ENCODE measurements around the gene DTHD1. TPM values are rescaled to one million over a fixed set of nuclear protein-coding genes. Genes with fewer than 3 reads are reported as not detected.

DTHD1 gene
- total RNA-seq, 1 donor from 2014 or later = not detected

DNA sequence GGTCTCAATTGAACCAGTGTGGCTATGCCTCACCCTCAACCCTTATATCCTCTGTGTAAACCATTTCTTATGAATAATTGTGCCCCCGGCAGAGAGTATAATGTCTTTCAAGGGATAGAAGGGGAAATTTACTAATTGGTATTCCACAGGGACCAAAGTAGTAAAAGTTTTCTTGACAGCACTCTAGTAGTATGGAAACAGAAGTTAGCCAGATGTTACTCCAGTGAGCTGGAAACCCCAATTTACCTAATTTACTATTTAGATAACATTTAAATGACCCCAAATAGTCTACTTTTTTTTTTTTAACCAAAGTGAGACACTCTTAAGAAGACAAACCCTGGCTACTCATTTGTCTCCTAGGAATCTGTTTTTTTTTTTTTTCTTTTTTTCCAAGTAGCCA is 32.3 kb downstream of the DTHD1 start:
- DNase-seq (ENCODE audit: low read depth, low spot score) = no peak

DNA sequence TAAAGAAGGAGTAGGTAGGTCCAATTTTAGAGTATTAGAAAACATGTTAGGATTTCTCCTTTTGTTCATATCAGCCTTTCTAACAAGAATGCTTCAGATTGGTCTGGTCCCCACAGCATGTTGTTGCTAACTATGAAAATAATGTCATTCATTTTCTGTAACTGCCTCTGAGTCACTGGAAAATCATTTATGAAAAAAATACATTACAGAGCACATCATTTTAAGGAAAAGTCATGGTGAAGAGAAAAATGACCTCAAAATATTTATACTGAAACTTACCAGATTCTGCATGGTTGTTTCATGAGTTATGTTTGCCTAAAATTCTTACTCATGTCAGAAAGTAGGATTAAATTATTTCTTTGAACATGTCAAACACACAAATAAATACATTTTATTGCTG is 35.2 kb downstream of the DTHD1 start:
- DNase-seq (ENCODE audit: low read depth, low spot score) = no peak

DNA sequence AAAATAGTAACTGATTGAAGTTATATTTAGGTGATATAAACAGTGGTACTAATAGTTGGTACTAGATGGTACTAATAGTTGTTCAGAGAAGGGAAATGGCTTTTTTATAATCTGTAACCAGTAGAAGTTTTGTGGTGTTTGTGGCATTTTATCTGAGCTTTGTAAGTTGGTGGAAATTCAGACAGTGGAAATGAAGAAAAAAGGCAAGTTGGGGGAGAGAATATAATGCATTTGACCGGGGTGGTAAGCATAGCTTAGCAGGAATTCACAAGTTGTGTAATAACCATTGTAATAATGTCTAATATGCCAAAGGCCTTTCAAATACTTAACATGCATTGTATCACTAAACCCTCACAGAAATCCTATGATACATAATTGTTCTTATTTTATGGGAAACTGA is 36.3 kb downstream of the DTHD1 start:
- DNase-seq (ENCODE audit: low read depth, low spot score) = no peak

DNA sequence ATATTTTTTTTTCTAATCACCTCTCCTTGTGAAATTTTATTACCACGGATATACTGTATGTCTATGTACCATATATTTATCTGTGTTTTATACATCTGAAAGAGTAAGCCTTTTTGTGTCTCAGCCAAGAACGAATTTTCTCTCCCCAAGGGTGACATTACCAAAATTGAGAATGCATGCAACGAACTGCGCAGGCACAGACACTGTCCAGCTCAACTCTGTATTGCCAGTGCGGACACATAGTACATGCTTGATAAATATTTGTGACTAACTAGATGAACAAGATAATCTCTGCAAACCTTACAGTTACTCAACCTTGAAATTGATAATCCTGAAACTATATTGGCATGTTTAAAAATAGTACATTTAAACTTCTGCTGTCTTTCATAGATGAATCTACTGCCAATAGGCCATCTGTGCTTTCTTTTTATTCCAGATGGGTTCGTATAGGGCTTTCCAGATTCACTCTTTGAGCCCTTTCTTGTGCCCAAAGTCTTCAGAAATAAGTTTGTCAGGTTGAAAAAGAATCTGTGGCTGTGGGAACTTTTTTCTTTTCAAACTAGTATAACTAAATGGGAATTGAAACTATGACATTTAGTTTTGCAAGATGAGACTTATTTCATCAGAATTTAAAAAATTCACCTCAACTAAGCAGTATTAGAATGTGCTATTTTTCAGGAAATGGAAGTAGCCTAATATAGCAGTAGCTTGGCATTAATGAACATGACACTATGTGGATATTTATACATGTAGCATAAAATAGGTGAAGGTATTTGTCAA is 38.9 kb downstream of the DTHD1 start:
- no peak for DNase-seq (ENCODE audit: low read depth, low spot score)

DNA sequence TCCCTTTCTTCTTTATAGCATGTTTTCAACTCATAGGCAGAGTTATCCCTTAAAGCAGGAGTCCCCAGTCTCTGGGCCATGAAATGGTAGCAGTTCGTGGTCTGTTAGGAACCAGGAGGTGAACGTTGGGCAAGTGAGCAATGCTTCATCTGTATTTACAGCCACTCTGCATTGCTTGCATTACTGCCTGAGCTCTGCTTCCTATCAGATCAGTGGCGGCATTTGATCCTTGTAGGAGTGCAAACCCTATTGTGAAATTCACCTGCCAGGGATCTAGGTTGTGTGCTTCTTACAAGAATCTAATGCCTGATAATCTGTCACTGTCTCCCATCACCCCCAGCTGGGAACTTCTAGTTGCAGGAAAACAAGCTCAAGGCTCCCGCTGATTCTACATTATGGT is 39.8 kb downstream of the DTHD1 start:
- DNase-seq (ENCODE audit: low read depth, low spot score) = no peak

DNA sequence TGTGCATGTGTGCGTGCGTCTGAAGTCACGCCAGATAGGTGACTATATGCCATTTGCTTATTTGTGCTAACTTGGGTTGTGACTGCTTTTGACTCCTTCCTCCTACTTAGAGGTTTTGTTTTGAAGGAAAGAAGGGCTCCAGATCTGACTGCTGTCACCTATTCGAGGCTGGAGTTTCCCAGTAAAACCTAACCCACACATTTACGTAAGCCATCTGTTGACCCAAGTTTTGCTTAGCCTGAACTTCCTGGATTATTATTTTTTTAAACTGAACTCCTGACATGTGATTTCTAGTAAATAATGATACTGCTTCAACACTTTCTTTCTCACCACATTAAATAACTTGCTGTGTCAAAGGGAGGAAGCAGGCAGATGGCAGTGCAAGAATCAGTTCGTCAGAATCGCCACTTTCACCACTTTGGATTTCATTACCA is 41.5 kb downstream of the DTHD1 start:
- DNase-seq (ENCODE audit: low read depth, low spot score) = no peak

DNA sequence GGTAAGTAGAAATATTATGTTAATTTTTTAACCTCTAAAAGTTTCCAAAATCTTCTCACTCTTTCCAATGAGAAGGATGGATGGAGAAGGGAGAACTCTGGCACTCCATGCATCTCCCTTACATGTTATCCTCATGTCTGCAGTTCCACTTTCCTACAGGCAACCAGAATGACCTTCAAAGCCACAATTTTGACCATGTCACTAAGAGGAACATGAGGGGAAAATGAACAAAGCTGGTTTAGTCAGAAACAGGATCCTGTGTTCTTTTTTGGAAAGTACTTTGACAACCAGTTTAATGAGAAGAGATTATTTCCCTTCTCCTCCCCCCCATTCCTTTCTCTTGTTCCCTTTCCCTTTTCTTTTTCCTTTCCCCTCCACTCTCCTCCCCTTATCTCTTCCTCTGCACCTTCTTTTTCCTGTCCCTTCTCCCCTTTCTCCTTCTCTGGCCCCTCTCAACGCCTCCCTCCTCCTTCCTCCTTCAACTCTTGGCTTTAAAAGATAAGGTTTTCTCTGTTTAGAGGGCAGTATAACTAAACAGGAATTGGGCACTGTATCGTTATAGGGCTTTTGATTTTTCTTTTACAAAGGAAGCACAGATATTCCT is 42.5 kb downstream of the DTHD1 start:
- no peak for DNase-seq (ENCODE audit: low read depth, low spot score)

DNA sequence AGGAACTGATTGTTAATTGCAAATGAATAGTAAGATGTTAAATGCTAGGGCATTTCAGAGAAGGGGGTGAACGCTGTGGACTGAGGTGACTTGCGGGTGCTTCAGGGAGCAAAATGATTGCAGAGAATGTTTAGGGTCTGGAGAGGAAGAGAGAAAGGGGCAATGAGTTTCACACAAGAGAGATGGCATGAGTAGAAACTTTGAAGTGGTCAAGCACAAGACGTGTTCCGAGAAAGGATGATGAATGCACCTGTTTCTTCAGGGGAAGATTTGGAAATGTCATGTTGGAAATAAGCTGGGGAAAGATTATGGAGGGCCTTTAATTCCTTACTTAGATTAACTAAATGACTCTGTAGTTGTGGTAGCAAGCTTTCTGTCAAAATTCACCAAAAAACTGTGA is 43.4 kb downstream of the DTHD1 start:
- DNase-seq (ENCODE audit: low read depth, low spot score) = no peak

DNA sequence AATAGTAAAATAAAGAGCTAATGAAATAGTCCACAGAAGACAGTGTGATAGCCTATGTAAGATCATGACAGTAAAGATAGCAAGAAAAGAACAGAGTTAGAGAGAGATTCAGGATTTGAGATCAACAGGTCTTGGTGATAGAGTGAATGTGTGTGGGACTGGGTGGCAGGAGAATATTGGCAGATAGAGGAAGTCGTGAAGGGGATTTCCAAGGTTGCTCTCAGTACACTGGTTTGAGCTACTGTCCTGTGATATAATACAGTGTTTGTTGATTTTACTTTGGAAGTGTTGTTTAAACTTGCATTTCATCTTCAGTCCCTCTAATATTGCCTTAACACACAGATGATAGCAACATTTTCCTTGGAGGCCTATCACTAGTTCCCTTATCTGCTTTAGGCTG is 44.1 kb downstream of the DTHD1 start:
- no peak for DNase-seq (ENCODE audit: low read depth, low spot score)

DNA sequence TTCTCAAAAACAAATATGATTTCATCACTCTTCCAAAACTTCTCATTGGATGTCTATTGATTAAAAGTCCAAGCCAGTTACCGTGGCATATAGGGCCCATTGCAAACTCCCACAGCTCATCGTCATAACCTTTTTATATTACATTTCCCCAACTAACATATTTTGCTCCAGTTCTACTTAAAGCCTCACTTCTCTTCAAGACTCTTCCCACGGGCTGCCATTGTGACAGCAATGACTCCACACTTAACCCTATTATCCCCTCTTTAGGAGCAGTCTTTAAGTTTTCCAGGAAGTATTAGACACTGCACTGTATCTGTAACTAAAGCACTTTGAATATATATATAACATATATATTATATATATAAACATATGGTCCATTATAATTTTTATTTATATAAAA is 44.5 kb downstream of the DTHD1 start:
- DNase-seq (ENCODE audit: low read depth, low spot score) = no peak

DNA sequence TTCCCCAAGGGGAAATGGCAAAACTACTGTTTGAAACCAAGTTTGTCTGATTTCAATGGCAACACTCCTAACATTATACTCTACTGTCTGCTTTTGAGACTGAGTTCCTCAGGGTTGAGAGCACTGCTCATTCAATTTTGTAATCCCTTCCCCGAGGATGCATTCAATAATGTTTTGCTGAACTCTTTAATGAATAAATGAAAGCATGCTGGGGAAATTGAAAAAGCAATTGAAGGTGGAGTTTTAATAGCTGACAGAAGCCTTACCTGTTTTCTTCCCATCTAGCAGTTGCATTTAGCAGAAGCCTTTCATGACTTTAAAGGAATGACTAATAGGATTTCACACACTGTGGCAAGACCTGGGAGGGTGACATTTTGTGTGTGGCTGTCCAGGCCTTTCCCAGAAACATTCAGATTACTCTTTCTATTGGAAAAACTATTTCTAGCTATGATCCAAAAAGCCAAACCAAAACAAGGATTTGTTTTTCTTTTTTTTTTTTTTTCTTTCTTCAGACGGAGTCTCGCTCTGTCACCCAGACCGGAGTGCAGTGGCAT is 45.1 kb downstream of the DTHD1 start:
- DNase-seq (ENCODE audit: low read depth, low spot score) = no peak

DNA sequence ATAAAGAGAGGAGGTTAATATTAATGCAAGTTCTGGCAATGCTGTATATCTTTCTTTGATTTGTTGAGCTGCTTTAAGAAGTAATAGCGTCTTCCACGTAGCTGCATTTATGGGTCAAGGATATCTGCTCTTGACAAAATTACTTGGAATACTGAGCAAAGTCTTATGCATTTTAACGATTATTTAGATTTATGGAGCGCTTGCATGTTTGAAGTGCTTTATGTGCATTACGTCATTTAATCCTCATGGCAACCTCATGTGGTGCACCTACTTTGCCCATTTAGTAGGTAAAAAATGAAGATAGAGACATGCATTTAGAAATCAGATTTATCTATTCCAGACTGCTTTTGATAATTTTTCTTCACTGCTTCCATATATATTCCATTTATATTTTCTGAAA is 46.0 kb downstream of the DTHD1 start:
- no peak for DNase-seq (ENCODE audit: low read depth, low spot score)

DNA sequence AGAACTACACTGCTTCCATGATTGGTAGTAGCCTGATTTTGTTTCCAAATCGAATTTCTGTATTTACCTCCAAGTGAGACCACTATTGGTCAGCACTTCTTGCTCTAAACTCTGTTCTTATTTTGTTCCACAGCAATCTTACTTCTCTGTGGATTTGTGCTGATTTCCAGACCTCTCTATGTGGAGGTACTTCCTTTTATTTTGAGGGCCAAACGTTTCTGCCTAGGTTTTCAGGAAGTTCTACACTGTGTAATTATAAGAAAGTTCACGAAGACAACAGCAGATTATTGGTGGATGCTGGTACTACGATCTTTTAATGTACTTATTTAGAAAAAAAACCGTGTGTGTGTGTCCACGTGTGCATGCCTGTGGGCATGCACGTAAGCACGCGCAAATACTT is 46.7 kb downstream of the DTHD1 start:
- no peak for DNase-seq (ENCODE audit: low read depth, low spot score)

DNA sequence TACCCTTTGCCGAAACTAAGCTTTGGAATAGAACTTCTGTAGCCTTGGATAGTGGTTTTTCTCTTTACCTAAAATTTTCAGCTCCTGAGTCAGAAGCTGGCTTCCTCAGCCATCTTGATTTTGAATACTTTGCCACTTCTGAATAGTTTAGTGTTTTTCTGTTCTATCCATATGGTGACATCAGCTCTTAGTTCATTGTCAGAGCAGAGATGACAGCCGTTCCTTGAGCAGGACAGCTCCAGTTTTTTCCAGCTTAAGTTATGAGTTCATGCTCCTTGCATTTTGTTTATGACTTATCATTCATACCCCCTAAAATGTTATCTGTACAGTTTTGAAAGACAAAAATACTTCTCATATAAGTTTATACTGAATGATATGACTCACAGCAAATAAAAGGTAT is 47.8 kb downstream of the DTHD1 start:
- no peak for DNase-seq (ENCODE audit: low read depth, low spot score)

DNA sequence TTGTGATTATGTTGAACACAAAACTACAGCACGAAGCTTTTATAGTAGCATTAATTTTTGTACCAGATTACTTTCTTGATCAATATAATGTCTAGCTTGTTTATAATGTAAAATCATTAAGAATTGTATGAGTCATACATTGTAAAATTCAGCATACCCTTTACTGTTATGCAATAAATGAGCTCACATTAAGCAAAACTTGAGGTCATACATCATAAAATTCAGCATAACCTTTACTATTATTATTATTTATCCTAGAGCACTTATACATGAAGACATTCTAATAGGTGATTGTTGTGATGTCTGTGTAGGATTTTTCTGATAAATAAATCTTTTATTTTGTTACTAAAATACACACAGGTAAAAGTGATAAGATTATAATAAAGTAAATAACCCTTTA is 49.4 kb downstream of the DTHD1 start:
- no peak for DNase-seq (ENCODE audit: low read depth, low spot score)

DNA sequence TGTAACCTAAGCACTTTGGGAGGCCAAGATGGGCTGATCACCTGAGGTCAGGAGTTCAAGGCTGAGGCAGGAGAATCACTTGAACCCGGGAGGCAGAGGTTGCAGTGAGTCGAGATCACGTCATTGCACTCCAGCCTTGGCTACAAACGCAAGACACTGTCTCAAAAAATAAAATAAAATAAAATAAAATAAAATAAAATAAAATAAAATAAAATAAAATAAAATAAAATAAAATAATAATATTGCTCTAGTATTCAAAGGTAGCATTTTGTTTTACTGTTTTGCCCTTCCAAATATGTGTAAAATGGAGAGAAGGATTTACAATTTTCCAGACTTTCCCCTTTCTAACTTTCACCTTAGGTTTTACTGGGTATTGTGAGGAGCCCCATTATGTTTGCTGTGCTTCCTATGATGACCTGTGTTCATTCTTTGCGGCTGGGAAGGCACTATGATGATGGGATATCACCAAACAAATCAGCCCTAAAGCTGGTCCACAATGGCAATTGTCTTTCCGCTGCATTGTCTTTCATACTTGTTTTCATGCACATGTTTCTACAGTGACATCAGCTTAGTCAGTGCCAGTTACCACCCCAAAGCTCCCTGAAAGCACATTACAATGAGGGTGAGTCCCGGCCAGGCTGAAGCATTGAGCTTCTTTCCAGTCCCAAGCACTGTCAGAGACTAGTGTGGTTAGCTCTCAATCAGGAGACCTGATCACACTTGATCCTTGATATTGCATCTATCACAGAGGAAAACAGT is 50.8 kb downstream of the DTHD1 start:
- no peak for DNase-seq (ENCODE audit: low read depth, low spot score)

DNA sequence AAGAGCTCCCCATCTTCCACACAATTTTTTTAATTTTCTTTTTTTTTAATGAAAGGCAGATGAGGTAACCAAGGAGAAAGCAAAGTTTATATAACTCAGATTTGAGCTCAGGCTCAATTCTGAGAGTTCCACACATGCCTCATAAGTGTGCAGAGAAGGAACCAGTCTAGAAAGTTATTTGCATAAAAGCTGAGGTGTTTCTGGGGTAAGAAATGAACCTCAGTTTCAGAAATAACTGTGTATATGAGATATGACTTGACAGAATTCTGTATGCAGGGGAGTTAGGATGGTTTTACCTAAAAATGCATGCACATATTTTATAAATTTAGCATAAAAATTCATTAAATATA is 51.3 kb downstream of the DTHD1 start:
- no peak for DNase-seq (ENCODE audit: low read depth, low spot score)

DNA sequence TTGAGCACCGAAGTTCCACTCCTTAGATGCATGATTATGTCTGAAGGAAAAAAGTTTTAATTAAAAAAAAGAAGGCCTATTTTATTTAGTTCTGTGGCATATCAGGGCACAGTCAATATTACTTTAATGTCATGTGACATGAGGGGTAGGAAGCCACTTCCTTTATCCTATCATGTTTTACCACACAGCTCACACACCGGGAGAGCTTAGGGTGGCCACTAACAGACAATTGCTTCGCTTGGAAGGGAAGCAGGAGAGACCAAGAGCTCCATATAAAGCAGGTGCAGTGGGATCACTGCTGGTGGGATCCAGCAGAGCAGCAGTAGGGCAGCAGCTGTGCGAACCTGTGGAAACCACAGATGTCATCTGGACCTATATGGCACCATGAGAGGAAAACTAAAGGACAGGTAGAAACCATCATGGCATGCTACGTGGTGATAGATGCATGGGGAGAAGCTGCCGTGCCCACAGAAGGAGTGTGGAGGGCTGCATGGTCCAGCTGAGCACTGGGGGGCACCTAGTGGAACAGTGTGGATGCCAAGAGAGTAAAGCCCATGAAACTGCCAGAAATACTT is 52.0 kb downstream of the DTHD1 start:
- no peak for DNase-seq (ENCODE audit: low read depth, low spot score)

DNA sequence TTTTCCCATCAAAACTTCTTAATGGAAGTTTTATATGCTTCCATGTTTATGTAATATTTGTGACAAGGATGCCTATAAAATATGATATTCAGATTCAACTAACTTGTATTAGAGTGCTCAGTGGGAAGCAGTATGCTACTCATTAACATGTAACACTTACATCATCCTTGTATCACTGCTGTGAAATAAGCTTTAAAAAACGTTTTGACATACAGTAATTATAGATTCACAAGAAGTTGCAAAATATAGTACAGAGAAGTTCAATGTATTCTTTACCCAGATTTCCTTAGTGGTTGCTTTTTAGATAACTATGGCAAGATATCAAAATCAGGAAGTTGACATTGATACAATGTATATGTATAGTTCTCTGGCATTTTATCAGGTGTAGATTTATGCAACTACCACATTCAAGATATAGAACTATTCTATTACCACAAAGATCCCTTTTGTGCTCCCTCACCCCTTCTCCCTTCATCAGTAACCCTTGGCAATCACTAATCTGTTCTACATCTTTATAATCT is 56.3 kb downstream of the DTHD1 start:
- no peak for DNase-seq (ENCODE audit: low read depth, low spot score)

DNA sequence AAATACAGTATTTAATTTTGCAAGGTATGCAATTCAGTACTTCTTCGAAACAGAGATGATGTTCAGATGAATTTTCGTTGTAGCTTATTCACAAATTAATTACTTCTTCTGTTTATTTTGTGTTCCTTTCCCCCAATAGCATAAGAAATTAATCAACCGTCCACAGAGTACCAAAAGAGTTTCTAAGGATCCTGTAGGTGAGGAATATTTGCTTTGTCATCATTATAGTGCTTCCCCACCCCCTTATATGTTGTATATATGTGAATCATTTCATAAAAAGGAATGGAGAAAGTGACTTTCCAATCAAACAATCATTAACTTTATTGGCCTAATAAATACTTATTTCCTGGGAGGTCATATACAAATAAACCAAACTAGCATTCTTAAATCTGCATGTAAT is 57.6 kb downstream of the DTHD1 start:
- DNase-seq (ENCODE audit: low read depth, low spot score) = no peak

DNA sequence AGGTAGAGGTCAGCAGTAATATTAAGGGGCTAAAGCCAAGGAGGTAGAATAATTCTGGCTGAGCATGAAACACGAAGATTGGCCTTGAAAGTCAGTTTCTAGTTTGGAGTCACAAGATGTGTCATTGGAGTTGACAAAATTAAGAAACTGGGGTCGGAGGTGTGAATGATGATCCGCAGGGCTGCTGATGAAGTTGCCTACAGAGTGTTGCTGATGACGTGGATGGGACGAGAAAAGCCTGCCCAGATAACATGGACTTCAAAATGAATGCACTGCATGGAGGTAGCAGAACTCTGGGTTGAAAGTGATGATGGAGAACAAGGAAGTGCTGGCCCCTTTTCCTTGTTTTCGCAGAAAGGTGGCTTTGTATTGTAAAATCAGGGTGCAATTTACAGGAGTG is 60.5 kb downstream of the DTHD1 start:
- no peak for DNase-seq (ENCODE audit: low read depth, low spot score)
